ENCODE data around the gene PDE11A.

DNA sequence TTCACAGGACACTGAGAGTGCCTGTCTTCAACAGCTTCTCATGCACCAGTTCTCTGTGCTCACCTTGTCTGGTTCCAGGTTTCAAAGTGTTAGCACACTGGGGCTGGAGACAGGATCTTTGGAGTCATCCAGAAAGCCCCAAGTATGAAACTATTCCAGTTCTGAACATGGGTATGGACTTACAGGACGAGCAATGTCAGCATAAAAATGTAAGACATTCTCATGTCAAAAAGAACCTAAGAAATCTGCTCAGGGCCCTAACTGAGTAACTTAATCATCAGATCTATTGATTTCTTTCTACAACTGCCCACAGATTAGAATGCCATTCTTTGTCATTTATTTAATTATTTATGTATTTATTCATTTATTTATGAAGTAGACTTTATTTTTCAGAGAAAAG, 495.5 kb downstream of the PDE11A start:
- no peak for TF ChIP-seq POLR2AphosphoS5 (IDR thresholded peaks at IDR 0.05; ENCODE audit: low read depth, low read length)
- no peak for TF ChIP-seq POLR2A (IDR thresholded peaks at IDR 0.05; ENCODE audit: low read depth, low read length)
